SKM-1 treated with dmso at 0.1 percent for 144 hours (cell line): ENCODE results near the gene TEX51.

Source experiments
- DNase-seq: peaks from one replicate; lab custom pipeline; 2025; ENCODE audit not compliant: unreplicated experiment; lab: John Stamatoyannopoulos, UW

Gene TEX51

GRCh38 chr2:126891681-126892500 is 6.8 kb upstream of the TEX51 start:
- DNase-seq: no peak

GRCh38 chr2:126893153-126893552 is 5.5 kb upstream of the TEX51 start:
- DNase-seq: no peak

- DNase-seq: no peak
These were observed 5.1 kb upstream of the TEX51 start for GRCh38 chr2:126893606-126894005.

GRCh38 chr2:126894082-126894481 is 4.6 kb upstream of the TEX51 start:
- DNase-seq: no peak

- no peak for DNase-seq
These were observed 4.0 kb upstream of the TEX51 start for GRCh38 chr2:126894585-126895182.

- no peak for DNase-seq
These were observed 3.4 kb upstream of the TEX51 start for GRCh38 chr2:126895336-126895735.

GRCh38 chr2:126896471-126896870 is 2.2 kb upstream of the TEX51 start:
- DNase-seq: no peak

GRCh38 chr2:126899616-126900185 is 1.0 kb downstream of the TEX51 start:
- no peak for DNase-seq

- DNase-seq: no peak
These were observed 2.1 kb downstream of the TEX51 start for GRCh38 chr2:126900646-126901319.

GRCh38 chr2:126901459-126901858 is 2.8 kb downstream of the TEX51 start:
- no peak for DNase-seq

GRCh38 chr2:126902152-126902835 is 3.6 kb downstream of the TEX51 start:
- no peak for DNase-seq

GRCh38 chr2:126902859-126903258 is 4.2 kb downstream of the TEX51 start:
- no peak for DNase-seq

- no peak for DNase-seq
These were observed 7.3 kb downstream of the TEX51 start for GRCh38 chr2:126905991-126906390.

- DNase-seq: no peak
These were observed 8.1 kb downstream of the TEX51 start for GRCh38 chr2:126906781-126907180.

- no peak for DNase-seq
These were observed 9.0 kb downstream of the TEX51 start for GRCh38 chr2:126907671-126908070.

GRCh38 chr2:126908721-126909177 is 10.1 kb downstream of the TEX51 start:
- no peak for DNase-seq

GRCh38 chr2:126909366-126909765 is 10.7 kb downstream of the TEX51 start:
- no peak for DNase-seq

GRCh38 chr2:126909781-126910180 is 11.1 kb downstream of the TEX51 start:
- no peak for DNase-seq

GRCh38 chr2:126910637-126911036 is 11.9 kb downstream of the TEX51 start:
- no peak for DNase-seq

GRCh38 chr2:126911111-126911796 is 12.6 kb downstream of the TEX51 start:
- no peak for DNase-seq
